HG03175 (cell line): ENCODE measurements around the gene ATAD3C.
A peak's percentile ranks its signal among the peaks of the same experiment; 100 is the strongest.
"Not testable (repeated sequence)": the region's sequence is repeated elsewhere in the genome, so short reads cannot be mapped to it uniquely, and the experiment has no call there.

Experiments used
- ATAC-seq: cut with Tn5 transposase; IDR thresholded peaks from one replicate; pipeline ENCODE4 v1.9.1; 2021; ENCODE audit warnings: mild to moderate bottlenecking, moderate library complexity; ENCODE audit not compliant: unreplicated experiment

The ATAD3C gene

GRCh38 chr1:1468196-1468985, 18.9 kb downstream of the ATAD3C start:
- ATAC-seq: not testable (repeated sequence)

- ATAC-seq: no peak
Measured at GRCh38 chr1:1470626-1471388, 21.3 kb downstream of the ATAD3C start.

- ATAC-seq: peak; percentile 89
Measured at GRCh38 chr1:1471389-1472052, 22.0 kb downstream of the ATAD3C start, which contains the start of gene ATAD3B. ATAD3B (plus strand) TSS chr1:1471765; CDS start chr1:1471885, 120 bp downstream.

GRCh38 chr1:1472053-1472876, 22.8 kb downstream of the ATAD3C start:
- peak; percentile 34 for ATAC-seq

- ATAC-seq: not testable (repeated sequence)
Measured at GRCh38 chr1:1476011-1476410, 26.5 kb downstream of the ATAD3C start.

GRCh38 chr1:1477206-1477605, 27.7 kb downstream of the ATAD3C start:
- no peak for ATAC-seq

GRCh38 chr1:1479547-1480487, 30.3 kb downstream of the ATAD3C start:
- ATAC-seq: no peak

- ATAC-seq: not testable (repeated sequence)
Measured at GRCh38 chr1:1480488-1480867, 31.0 kb downstream of the ATAD3C start.

- ATAC-seq: not testable (repeated sequence)
Measured at GRCh38 chr1:1481811-1482210, 32.3 kb downstream of the ATAD3C start.

- ATAC-seq: no peak
Measured at GRCh38 chr1:1482856-1483255, 33.4 kb downstream of the ATAD3C start.

- ATAC-seq: no peak
Measured at GRCh38 chr1:1483714-1484113, 34.2 kb downstream of the ATAD3C start.

GRCh38 chr1:1484976-1485750, 35.7 kb downstream of the ATAD3C start:
- ATAC-seq: not testable (repeated sequence)

- not testable (repeated sequence) for ATAC-seq
Measured at GRCh38 chr1:1485755-1486317, 36.3 kb downstream of the ATAD3C start.

- ATAC-seq: no peak
Measured at GRCh38 chr1:1487701-1488100, 38.2 kb downstream of the ATAD3C start.

- no peak for ATAC-seq
Measured at GRCh38 chr1:1489231-1489630, 39.7 kb downstream of the ATAD3C start.

GRCh38 chr1:1489861-1490260, 40.4 kb downstream of the ATAD3C start:
- ATAC-seq: no peak

- ATAC-seq: no peak
Measured at GRCh38 chr1:1490633-1491230, 41.2 kb downstream of the ATAD3C start.

- no peak for ATAC-seq
Measured at GRCh38 chr1:1491601-1492000, 42.1 kb downstream of the ATAD3C start.
